GM13977 (cell line): ENCODE measurements around the gene COX4I2.

Experiments used
- DNase-seq: peaks from one replicate; pipeline ENCODE4 v3.0.0; 2012; ENCODE audit warnings: low spot score
- in situ Hi-C: fragments of 300-500 bp; cut with MboI; formaldehyde crosslinking; loops from one replicate; pipeline ENCODE4 v1.12.0; 2022; ENCODE audit warnings: low sequenced_read_pairs, low pct_unique_long_range_greater_than_20kb, mixed read lengths, inconsistent platforms; ENCODE audit not compliant: unreplicated experiment
- TF ChIP-seq, protein P1 (sequence below): IDR thresholded peaks from 2 replicates; pipeline ENCODE4 v1.5.1; 2012; ENCODE audit warnings: mild to moderate bottlenecking, control low read depth; ENCODE audit not compliant: insufficient read depth; ENCODE audit errors: extremely low read depth, missing control alignments

The COX4I2 gene

DNA sequence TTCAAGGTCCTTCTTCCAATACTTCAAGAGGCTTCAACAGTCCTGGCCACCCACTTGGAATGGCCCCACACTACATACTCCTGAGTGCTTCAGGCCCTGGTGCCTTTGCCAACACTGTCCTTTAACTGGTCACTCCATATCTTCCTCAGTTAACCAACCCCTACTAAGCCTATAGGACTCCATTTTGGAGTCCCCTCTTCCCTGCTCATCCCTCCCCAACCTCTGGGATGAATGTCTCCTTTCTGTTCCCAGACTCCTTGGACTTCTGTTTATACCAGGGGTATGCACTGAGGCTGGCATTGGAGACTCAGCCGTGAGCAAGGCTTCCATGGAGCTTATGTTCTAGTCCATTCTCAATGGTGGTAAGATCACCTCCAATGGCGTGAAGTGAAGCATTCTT, 33.6 kb downstream of the COX4I2 start:
- DNase-seq: no peak
- TF ChIP-seq, protein P1, sequence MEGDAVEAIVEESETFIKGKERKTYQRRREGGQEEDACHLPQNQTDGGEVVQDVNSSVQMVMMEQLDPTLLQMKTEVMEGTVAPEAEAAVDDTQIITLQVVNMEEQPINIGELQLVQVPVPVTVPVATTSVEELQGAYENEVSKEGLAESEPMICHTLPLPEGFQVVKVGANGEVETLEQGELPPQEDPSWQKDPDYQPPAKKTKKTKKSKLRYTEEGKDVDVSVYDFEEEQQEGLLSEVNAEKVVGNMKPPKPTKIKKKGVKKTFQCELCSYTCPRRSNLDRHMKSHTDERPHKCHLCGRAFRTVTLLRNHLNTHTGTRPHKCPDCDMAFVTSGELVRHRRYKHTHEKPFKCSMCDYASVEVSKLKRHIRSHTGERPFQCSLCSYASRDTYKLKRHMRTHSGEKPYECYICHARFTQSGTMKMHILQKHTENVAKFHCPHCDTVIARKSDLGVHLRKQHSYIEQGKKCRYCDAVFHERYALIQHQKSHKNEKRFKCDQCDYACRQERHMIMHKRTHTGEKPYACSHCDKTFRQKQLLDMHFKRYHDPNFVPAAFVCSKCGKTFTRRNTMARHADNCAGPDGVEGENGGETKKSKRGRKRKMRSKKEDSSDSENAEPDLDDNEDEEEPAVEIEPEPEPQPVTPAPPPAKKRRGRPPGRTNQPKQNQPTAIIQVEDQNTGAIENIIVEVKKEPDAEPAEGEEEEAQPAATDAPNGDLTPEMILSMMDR: no peak
- in situ Hi-C loops: no loop called here

- in situ Hi-C loops: no loop called here
- TF ChIP-seq, protein P1: no peak
- no peak for DNase-seq
Measured at GRCh38 chr20:31673435-31673834, 35.7 kb downstream of the COX4I2 start.

GRCh38 chr20:31673943-31674463, 36.3 kb downstream of the COX4I2 start:
- no peak for DNase-seq
- TF ChIP-seq, protein P1: no peak
- in situ Hi-C loops: no loop called here

DNA sequence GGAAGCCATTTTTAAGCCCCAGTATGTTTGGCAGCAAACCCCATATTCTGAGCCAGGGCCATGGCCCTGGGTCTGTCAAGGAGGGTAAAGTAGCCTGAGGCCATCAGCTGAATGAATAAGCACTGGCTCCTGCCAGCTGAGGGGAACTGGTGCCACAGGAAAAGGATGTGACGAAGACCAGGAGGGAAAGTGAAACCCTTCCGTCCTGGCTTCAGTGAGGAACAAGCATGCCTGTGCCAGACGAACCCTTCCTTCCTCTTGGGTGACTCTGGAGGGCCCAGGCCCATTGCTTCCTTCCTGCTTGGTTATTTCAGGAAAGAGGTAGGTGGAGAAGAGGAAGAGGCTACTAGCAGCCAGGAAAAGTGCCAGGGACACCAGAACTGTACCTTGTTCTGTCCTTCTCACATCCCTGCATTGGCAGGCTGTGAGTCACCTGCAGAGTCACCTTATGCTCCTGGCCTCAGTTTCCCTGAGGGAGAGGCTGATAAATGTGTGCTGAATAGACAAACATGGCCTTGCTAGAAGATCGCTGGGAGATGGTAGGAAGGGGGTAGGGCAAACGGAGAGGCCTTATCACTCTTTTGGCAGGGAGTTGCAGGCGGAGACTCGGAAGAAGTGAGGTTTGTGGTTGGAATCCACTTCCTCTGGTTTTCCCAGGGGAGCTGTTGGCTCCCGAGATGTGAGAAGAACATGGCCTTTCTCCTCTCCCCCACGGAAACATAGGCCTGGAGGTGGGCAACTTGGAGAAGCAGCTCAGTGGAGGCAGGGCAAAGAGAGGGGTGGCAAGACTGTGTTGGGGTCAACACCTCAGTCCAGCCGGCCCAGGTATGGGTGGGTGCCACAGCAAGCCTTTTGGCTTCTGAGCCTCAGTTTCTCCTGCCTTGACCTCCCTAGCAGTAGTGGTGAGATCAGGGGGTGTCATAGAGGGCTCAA, 37.4 kb downstream of the COX4I2 start:
- peak; percentile 40 for DNase-seq
- in situ Hi-C loops: no loop called here
- TF ChIP-seq, protein P1: no peak

- in situ Hi-C loops: no loop called here
- DNase-seq: no peak
- TF ChIP-seq, protein P1: no peak
Measured at GRCh38 chr20:31675828-31676608, 38.3 kb downstream of the COX4I2 start.

DNA sequence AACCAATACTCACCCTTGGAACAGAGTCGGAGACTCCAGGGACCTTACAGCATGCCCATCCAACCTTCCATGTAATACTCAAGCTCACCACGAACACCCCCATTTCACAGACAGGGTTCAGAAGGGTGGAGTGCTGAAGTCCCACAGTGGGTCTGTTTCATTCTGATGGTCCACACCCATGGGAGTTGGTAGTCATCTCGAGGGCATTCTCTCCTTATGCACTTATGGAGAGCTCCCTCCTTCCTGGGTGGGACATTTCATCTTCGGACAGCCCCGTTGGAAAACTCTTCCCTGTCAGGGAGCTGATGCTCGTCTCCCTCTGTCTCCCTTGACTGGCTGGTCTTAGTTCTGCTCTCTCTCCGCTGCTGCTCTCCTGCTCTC, 38.9 kb downstream of the COX4I2 start:
- DNase-seq: no peak
- in situ Hi-C loops: no loop called here
- TF ChIP-seq, protein P1: no peak
